ENCODE results near the gene PLXNB2. TPM values are rescaled to one million over a fixed set of nuclear protein-coding genes. Genes with fewer than 3 reads are reported as not detected.

PLXNB2 gene
- total and polyA plus RNA-seq, 2 experiments from 2014 or later: 123 to 147 TPM

DNA sequence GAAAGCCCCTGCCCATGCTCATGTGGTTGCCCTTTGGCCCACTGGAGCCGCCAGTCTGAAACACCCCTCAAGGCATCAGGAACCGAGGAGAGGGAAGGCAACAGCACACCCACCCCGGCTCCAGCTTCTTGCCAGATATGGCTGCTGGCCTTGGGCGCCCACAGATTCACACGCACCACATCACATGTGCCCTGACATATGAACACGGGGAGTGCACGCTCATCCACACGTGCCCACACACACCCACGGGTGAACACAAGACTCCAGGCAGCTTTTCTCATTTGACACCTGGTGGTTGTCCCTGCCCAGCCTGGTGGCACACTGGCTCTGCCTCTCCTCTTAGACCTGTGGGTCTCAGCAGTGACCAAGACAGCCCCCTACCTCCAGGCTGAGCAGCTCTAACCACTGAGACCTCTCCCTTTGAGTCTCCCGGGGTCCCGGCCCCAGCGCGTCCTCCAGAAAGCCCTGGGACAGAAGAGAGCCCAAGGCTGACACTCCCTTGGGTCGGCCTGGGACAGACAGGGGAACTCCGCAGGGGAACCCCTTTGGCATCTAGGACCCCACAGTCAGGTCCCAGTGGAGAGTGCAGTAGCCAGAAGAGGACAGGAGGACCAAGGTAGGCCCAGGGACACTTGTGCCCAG lies 43.2 kb downstream of the PLXNB2 start:
- H4K20me1 ChIP-seq (ENCODE audit: insufficient read depth): no peaks in the 10 kb centered on the region
- 0 out of 2 replicates have a peak, but pooled peaks cover 3% of the 10 kb centered on the region for H3K4me1 ChIP-seq (ENCODE audit: insufficient read depth)
- no peak overlapping the region for H2AFZ ChIP-seq
- in situ Hi-C loops (cut with MboI): no loop called here
- H3K27ac ChIP-seq: no peak overlapping the region
- TF ChIP-seq EZH2phosphoT487 (IDR thresholded peaks at IDR 0.05; ENCODE audit: insufficient read depth, low read depth) (no peak), EZH2 (IDR thresholded peaks at IDR 0.05; ENCODE audit: insufficient read depth, poor library complexity, severe bottlenecking) (no peak)
- H3K9me3 ChIP-seq (ENCODE audit: low read depth): no peaks in the 10 kb centered on the region
- H3K27me3 ChIP-seq (replicated peaks; ENCODE audit: insufficient read depth): no peaks in the 10 kb centered on the region
- no peaks in the 10 kb centered on the region for H3F3A ChIP-seq (ENCODE audit: insufficient read depth)
- H3K9ac ChIP-seq: no peak overlapping the region
- no peaks in the 10 kb centered on the region for H3K9me2 ChIP-seq (ENCODE audit: insufficient read depth)
- no peak overlapping the region for H3K4me3 ChIP-seq
- DNase-seq: no peak
- WGBS, 2 experiments (ENCODE audit: low coverage in 1 of 2, low lambda C conversion rate in 2 of 2, missing lambda C conversion rate in 2 of 2): 68 to 74% methylated on average over 14 to 15 of the region's 15 CpGs
- H3K79me2 ChIP-seq (ENCODE audit: insufficient read depth): peaks cover 9% of the 10 kb centered on the region
- no peaks in the 10 kb centered on the region for H3K36me3 ChIP-seq (ENCODE audit: low read depth)
- no peak overlapping the region for H3K4me2 ChIP-seq (ENCODE audit: unreplicated experiment)

DNA sequence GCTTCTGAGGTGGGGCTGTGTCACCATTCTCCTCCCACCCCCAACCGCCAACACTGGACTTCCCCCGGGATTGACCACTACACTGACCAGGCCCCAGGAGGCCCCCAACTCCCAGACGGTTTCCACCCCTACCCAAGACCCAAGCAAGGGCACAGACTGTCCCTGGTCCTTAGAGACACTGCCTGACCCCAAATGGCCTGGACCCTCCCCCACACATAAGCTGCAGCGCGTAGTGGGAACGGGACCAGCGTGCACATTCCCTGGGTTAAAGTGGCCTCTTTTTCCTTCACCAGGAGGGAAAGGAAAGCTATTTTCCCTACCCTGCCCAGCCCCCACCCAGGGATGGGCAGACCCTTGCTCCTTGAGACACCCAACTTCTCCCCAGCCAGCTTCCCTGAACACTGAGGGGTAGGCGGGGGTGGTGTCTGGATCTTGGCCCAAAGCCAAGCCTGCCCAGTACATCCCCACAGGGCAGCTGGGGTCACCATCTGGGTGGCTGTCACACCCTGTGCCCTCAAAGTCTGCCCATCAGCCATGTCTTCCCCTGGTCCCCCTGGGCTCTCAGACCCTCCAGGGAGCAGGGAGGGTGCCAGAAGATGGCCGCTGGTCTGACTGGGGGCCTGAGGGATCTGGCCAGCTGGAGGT lies 44.4 kb downstream of the PLXNB2 start:
- no peak overlapping the region for H2AFZ ChIP-seq
- H3K79me2 ChIP-seq (ENCODE audit: insufficient read depth): peaks cover 21% of the 10 kb centered on the region
- DNase-seq: no peak
- H3K4me1 ChIP-seq (ENCODE audit: insufficient read depth): 0 out of 2 replicates have a peak, but pooled peaks cover 3% of the 10 kb centered on the region
- H3K9me3 ChIP-seq (ENCODE audit: low read depth): no peaks in the 10 kb centered on the region
- no peak overlapping the region for H3K4me2 ChIP-seq (ENCODE audit: unreplicated experiment)
- TF ChIP-seq EZH2 (IDR thresholded peaks at IDR 0.05; ENCODE audit: insufficient read depth, poor library complexity, severe bottlenecking): no peak
- H3K4me3 ChIP-seq: no peak overlapping the region
- no peaks in the 10 kb centered on the region for H3K9me2 ChIP-seq (ENCODE audit: insufficient read depth)
- in situ Hi-C loops (cut with MboI): no loop called here
- H3F3A ChIP-seq (ENCODE audit: insufficient read depth): no peaks in the 10 kb centered on the region
- 59 to 64% methylated on average over 9 of the region's 9 CpGs for WGBS, 2 experiments (ENCODE audit: low coverage in 1 of 2, low lambda C conversion rate in 2 of 2, missing lambda C conversion rate in 2 of 2)
- no peaks in the 10 kb centered on the region for H3K36me3 ChIP-seq (ENCODE audit: low read depth)
- no peaks in the 10 kb centered on the region for H4K20me1 ChIP-seq (ENCODE audit: insufficient read depth)
- H3K27me3 ChIP-seq (replicated peaks; ENCODE audit: insufficient read depth): no peaks in the 10 kb centered on the region
- H3K9ac ChIP-seq: no peak overlapping the region
- no peak overlapping the region for H3K27ac ChIP-seq

DNA sequence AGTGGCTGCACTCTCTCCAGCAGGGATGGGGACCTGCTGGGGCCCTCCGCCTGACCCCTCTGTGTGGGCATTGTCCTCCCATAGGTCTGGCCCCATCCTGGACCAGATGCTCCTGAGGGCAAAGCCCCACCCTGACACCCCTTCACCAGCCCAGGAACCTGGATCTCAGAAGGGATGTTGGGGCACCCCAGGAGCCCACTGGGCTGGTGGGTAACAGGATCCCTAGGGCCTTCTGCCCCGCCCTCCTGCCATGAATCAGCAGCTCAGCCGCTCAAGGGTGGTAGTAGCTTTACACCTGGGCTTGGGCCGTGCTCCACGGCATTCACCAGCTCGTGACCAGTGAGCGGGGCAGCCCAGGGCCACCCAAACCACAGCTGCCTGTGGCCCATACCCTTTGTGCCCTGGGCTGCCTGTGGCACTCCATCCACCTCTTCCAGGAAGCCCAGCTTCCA lies 45.0 kb downstream of the PLXNB2 start:
- H3K27me3 ChIP-seq (replicated peaks; ENCODE audit: insufficient read depth): no peaks in the 10 kb centered on the region
- H3K4me2 ChIP-seq (ENCODE audit: unreplicated experiment): no peak overlapping the region
- no peaks in the 10 kb centered on the region for H3K9me2 ChIP-seq (ENCODE audit: insufficient read depth)
- H3K4me1 ChIP-seq (ENCODE audit: insufficient read depth): 0 out of 2 replicates have a peak, but pooled peaks cover 3% of the 10 kb centered on the region
- 44 to 58% methylated on average over 7 of the region's 7 CpGs for WGBS, 2 experiments (ENCODE audit: low coverage in 1 of 2, low lambda C conversion rate in 2 of 2, missing lambda C conversion rate in 2 of 2)
- TF ChIP-seq EZH2phosphoT487 (IDR thresholded peaks at IDR 0.05; ENCODE audit: insufficient read depth, low read depth) (no peak), EZH2 (IDR thresholded peaks at IDR 0.05; ENCODE audit: insufficient read depth, poor library complexity, severe bottlenecking) (no peak)
- H2AFZ ChIP-seq: no peak overlapping the region
- H3K9ac ChIP-seq: no peak overlapping the region
- H3F3A ChIP-seq (ENCODE audit: insufficient read depth): no peaks in the 10 kb centered on the region
- in situ Hi-C loops (cut with MboI): no loop called here
- peaks cover 22% of the 10 kb centered on the region for H3K79me2 ChIP-seq (ENCODE audit: insufficient read depth)
- no peak overlapping the region for H3K4me3 ChIP-seq
- no peak overlapping the region for H3K27ac ChIP-seq
- H3K36me3 ChIP-seq (ENCODE audit: low read depth): no peaks in the 10 kb centered on the region
- H3K9me3 ChIP-seq (ENCODE audit: low read depth): no peaks in the 10 kb centered on the region
- H4K20me1 ChIP-seq (ENCODE audit: insufficient read depth): no peaks in the 10 kb centered on the region
- peak; percentile 52 for DNase-seq

DNA sequence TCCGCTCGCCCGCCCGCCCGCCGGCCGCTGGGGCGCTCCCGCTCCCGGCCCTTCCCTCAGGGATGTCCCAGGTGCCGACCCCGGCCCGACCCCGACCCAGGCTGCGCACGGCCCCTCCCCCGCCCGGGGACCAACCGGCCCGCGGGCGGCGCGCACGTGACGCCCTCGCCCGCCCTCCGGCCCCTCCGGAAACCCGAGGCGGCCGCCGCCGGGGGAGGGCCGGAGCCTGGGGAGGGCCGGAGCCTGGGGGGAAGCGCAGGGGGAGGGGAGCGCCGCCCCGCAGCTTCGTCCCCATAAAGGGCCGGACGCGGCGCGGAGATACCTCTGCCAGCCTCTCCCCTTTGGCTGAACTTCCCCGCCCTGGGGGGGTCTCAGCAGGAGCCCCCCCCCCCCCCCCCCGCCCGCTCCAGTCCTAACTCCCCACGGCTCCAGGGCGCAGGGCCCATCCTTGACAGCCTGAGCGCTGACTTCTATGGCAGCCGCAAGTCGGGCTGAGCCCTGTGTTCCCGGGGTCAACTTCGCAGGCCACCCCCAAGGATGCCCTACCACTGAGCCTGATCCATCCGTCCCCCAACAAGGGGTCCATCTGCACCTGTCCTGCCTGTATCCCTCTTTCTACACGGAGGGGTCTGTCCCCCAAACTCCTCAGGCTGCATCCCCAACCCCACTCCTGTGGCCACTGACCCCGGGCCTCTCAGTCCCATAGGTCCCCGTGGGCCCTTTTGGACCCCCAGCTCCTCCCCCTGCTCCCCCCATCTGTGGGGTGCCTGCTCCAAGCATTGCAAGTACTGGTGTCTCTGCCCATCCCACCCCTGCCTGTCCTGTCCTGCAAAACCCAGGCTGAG lies 45.6 kb downstream of the PLXNB2 start, which contains the start of gene MAPK12:
Gene MAPK12, minus strand, starts transcription at position 69 of the 845 bp plus-strand sequence. CDS start 174 bp downstream, outside the sequence.
- no peak for TF ChIP-seq EZH2 (IDR thresholded peaks at IDR 0.05; ENCODE audit: insufficient read depth, poor library complexity, severe bottlenecking)
- TF ChIP-seq EZH2phosphoT487 (IDR thresholded peaks at IDR 0.05; ENCODE audit: insufficient read depth, low read depth): no peak
- peak within 1 kb of the TSS; percentile 79 for H2AFZ ChIP-seq
- in situ Hi-C loops (cut with MboI): no loop called here
- peak; percentile 59 for DNase-seq
- H3K9me2 ChIP-seq (ENCODE audit: insufficient read depth): no peaks in the 10 kb centered on the region
- H3K36me3 ChIP-seq (ENCODE audit: low read depth): no peaks in the 10 kb centered on the region
- peaks cover 22% of the 10 kb centered on the region for H3K79me2 ChIP-seq (ENCODE audit: insufficient read depth)
- peak within 1 kb of the TSS; percentile 92 for H3K9ac ChIP-seq
- H3K4me2 ChIP-seq (ENCODE audit: unreplicated experiment): peak within 1 kb of the TSS; percentile 89
- 0 out of 2 replicates have a peak, but pooled peaks cover 3% of the 10 kb centered on the region for H3K4me1 ChIP-seq (ENCODE audit: insufficient read depth)
- no peaks in the 10 kb centered on the region for H3K27me3 ChIP-seq (replicated peaks; ENCODE audit: insufficient read depth)
- no peaks in the 10 kb centered on the region for H4K20me1 ChIP-seq (ENCODE audit: insufficient read depth)
- H3K27ac ChIP-seq: peak within 1 kb of the TSS; percentile 58
- no peaks in the 10 kb centered on the region for H3F3A ChIP-seq (ENCODE audit: insufficient read depth)
- H3K4me3 ChIP-seq: peak within 1 kb of the TSS; percentile 81
- 8 to 14% methylated on average over 8 to 22 of the region's 61 CpGs for WGBS, 2 experiments (ENCODE audit: low coverage in 1 of 2, low lambda C conversion rate in 2 of 2, missing lambda C conversion rate in 2 of 2)
- H3K9me3 ChIP-seq (ENCODE audit: low read depth): no peaks in the 10 kb centered on the region
